Measurements from ENCODE around the gene AFF3. TPM values are rescaled to one million over a fixed set of nuclear protein-coding genes. Genes with fewer than 3 reads are reported as not detected.
A peak's percentile ranks its signal among the peaks of the same experiment; 100 is the strongest.
"Not testable (repeated sequence)": the region's sequence is repeated elsewhere in the genome, so short reads cannot be mapped to it uniquely, and the experiment has no call there.

AFF3 gene
- total and polyA plus RNA-seq, 9 donors: 2.4 to 7.2 (median 3.7) TPM

GRCh38 chr2:99512181-99512591, 630.2 kb downstream of the AFF3 start:
- no peak overlapping the region for H3K4me3 ChIP-seq (ENCODE audit: low read length)
- no peaks in the 10 kb centered on the region for H3K27me3 ChIP-seq (ENCODE audit: control insufficient read depth, insufficient read depth, low read length)
- DNase-seq: peak; percentile 93
- H3K36me3 ChIP-seq (ENCODE audit: control insufficient read depth, insufficient read depth, low read length): no peaks in the 10 kb centered on the region
- peak overlapping the region; percentile 71 for H3K27ac ChIP-seq (ENCODE audit: low read length)
- no peaks in the 10 kb centered on the region for H3K9me3 ChIP-seq (replicated peaks; ENCODE audit: control insufficient read depth, low read depth, low read length)
- H3K4me1 ChIP-seq (ENCODE audit: control insufficient read depth, insufficient read depth, low read length): no peaks in the 10 kb centered on the region
- no CpG with 5 or more reads among the region's 1 CpG for WGBS (ENCODE audit: insufficient coverage)

GRCh38 chr2:99509387-99509786, 633.0 kb downstream of the AFF3 start:
- H3K4me1 ChIP-seq (ENCODE audit: control insufficient read depth, insufficient read depth, low read length): no peaks in the 10 kb centered on the region
- 12% methylated on average over 3 of the region's 4 CpGs for WGBS (ENCODE audit: insufficient coverage)
- DNase-seq: peak; percentile 76
- H3K4me3 ChIP-seq (ENCODE audit: low read length): no peak overlapping the region
- no peaks in the 10 kb centered on the region for H3K9me3 ChIP-seq (replicated peaks; ENCODE audit: control insufficient read depth, low read depth, low read length)
- no peak overlapping the region for H3K27ac ChIP-seq (ENCODE audit: low read length)
- H3K36me3 ChIP-seq (ENCODE audit: control insufficient read depth, insufficient read depth, low read length): no peaks in the 10 kb centered on the region
- no peaks in the 10 kb centered on the region for H3K27me3 ChIP-seq (ENCODE audit: control insufficient read depth, insufficient read depth, low read length)

- no peak overlapping the region for H3K27ac ChIP-seq (ENCODE audit: low read length)
These were observed 634.2 kb downstream of the AFF3 start for GRCh38 chr2:99507937-99508818.

GRCh38 chr2:99504844-99505584, 637.4 kb downstream of the AFF3 start:
- no peak overlapping the region for H3K27ac ChIP-seq (ENCODE audit: low read length)
- H3K4me3 ChIP-seq (ENCODE audit: low read length): no peak overlapping the region
- no peaks in the 10 kb centered on the region for H3K27me3 ChIP-seq (ENCODE audit: control insufficient read depth, insufficient read depth, low read length)
- no peaks in the 10 kb centered on the region for H3K4me1 ChIP-seq (ENCODE audit: control insufficient read depth, insufficient read depth, low read length)
- no peaks in the 10 kb centered on the region for H3K9me3 ChIP-seq (replicated peaks; ENCODE audit: control insufficient read depth, low read depth, low read length)
- DNase-seq: no peak
- H3K36me3 ChIP-seq (ENCODE audit: control insufficient read depth, insufficient read depth, low read length): no peaks in the 10 kb centered on the region
- WGBS (ENCODE audit: insufficient coverage): no CpG with 5 or more reads among the region's 4 CpGs

More at GRCh38 chr2:99507937-99508818, 634.2 kb downstream of the AFF3 start:
- DNase-seq: no peak
- H3K9me3 ChIP-seq (replicated peaks; ENCODE audit: control insufficient read depth, low read depth, low read length): no peaks in the 10 kb centered on the region
- H3K36me3 ChIP-seq (ENCODE audit: control insufficient read depth, insufficient read depth, low read length): no peaks in the 10 kb centered on the region
- 80% methylated on average over 1 of the region's 7 CpGs for WGBS (ENCODE audit: insufficient coverage)
- no peaks in the 10 kb centered on the region for H3K4me1 ChIP-seq (ENCODE audit: control insufficient read depth, insufficient read depth, low read length)
- H3K4me3 ChIP-seq (ENCODE audit: low read length): no peak overlapping the region
- H3K27me3 ChIP-seq (ENCODE audit: control insufficient read depth, insufficient read depth, low read length): no peaks in the 10 kb centered on the region

- not testable (repeated sequence) for DNase-seq
These were observed 638.6 kb downstream of the AFF3 start for GRCh38 chr2:99503662-99504416.

GRCh38 chr2:99496021-99496420, 646.4 kb downstream of the AFF3 start:
- WGBS (ENCODE audit: insufficient coverage): no CpG with 5 or more reads among the region's 2 CpGs
- no peak for DNase-seq
- H3K9me3 ChIP-seq (replicated peaks; ENCODE audit: control insufficient read depth, low read depth, low read length): no peaks in the 10 kb centered on the region

More at GRCh38 chr2:99503662-99504416, 638.6 kb downstream of the AFF3 start:
- H3K36me3 ChIP-seq (ENCODE audit: control insufficient read depth, insufficient read depth, low read length); H3K27ac ChIP-seq (ENCODE audit: low read length); H3K27me3 ChIP-seq (ENCODE audit: control insufficient read depth, insufficient read depth, low read length); H3K4me3 ChIP-seq (ENCODE audit: low read length); H3K9me3 ChIP-seq (replicated peaks; ENCODE audit: control insufficient read depth, low read depth, low read length); H3K4me1 ChIP-seq (ENCODE audit: control insufficient read depth, insufficient read depth, low read length): not testable (repeated sequence)
- 81% methylated on average over 3 of the region's 8 CpGs for WGBS (ENCODE audit: insufficient coverage)

More at GRCh38 chr2:99496021-99496420, 646.4 kb downstream of the AFF3 start:
- H3K27me3 ChIP-seq (ENCODE audit: control insufficient read depth, insufficient read depth, low read length): no peaks in the 10 kb centered on the region
- no peaks in the 10 kb centered on the region for H3K4me1 ChIP-seq (ENCODE audit: control insufficient read depth, insufficient read depth, low read length)
- no peak overlapping the region for H3K4me3 ChIP-seq (ENCODE audit: low read length)
- no peaks in the 10 kb centered on the region for H3K36me3 ChIP-seq (ENCODE audit: control insufficient read depth, insufficient read depth, low read length)
- no peak overlapping the region for H3K27ac ChIP-seq (ENCODE audit: low read length)

Other genes starting within 250 kb of the AFF3 start
- 1.5 TPM for gene LONRF2, start 179.9 kb upstream of the AFF3 start, total RNA-seq
- gene LONRF2, start 179.9 kb upstream of the AFF3 start, polyA plus RNA-seq (ENCODE audit: insufficient read depth in 1 of 8, insufficient read length in 8 of 8, low replicate concordance in 1 of 8): 1 to 10 TPM in 1 of 8 donors, under 1 TPM in 7; 0.22 to 1.5 (median 0.62) TPM

All from muscle of leg (tissue), 11 donors.